Measurements from ENCODE around the gene PADI2. TPM values are rescaled to one million over a fixed set of nuclear protein-coding genes. Genes with fewer than 3 reads are reported as not detected.
A peak's percentile ranks its signal among the peaks of the same experiment; 100 is the strongest.

The PADI2 gene
- polyA plus RNA-seq, 1 donor, result 147 TPM

GRCh38 chr1:17053685-17054410, 65.4 kb downstream of the PADI2 start, which contains the start of gene SDHB:
TSS of gene SDHB (minus strand) at chr1:17054032. CDS start at chr1:17054019, 13 bp downstream.
- DNase-seq, result peak; percentile 99

- no peak for DNase-seq
Observed at GRCh38 chr1:17053086-17053684, 66.1 kb downstream of the PADI2 start.

- DNase-seq, result no peak
Observed at GRCh38 chr1:17052641-17053040, 66.6 kb downstream of the PADI2 start.

- no peak for DNase-seq
Observed at GRCh38 chr1:17052038-17052437, 67.2 kb downstream of the PADI2 start.

GRCh38 chr1:17047924-17048323, 71.3 kb downstream of the PADI2 start:
- no peak for DNase-seq

GRCh38 chr1:17046334-17046657, 73.0 kb downstream of the PADI2 start:
- no peak for DNase-seq

GRCh38 chr1:17045634-17046333, 73.5 kb downstream of the PADI2 start:
- DNase-seq, result no peak

- no peak for DNase-seq
Observed at GRCh38 chr1:17045150-17045549, 74.1 kb downstream of the PADI2 start.

- DNase-seq, result no peak
Observed at GRCh38 chr1:17043676-17044075, 75.6 kb downstream of the PADI2 start.

GRCh38 chr1:17040135-17040534, 79.1 kb downstream of the PADI2 start:
- DNase-seq, result no peak

- no peak for DNase-seq
Observed at GRCh38 chr1:17039522-17039921, 79.7 kb downstream of the PADI2 start.

- no peak for DNase-seq
Observed at GRCh38 chr1:17033481-17033880, 85.8 kb downstream of the PADI2 start.

- DNase-seq, result no peak
Observed at GRCh38 chr1:17032741-17033140, 86.5 kb downstream of the PADI2 start.

GRCh38 chr1:17031436-17031835, 87.8 kb downstream of the PADI2 start:
- no peak for DNase-seq

GRCh38 chr1:17030206-17030605, 89.0 kb downstream of the PADI2 start:
- no peak for DNase-seq

GRCh38 chr1:17028662-17029188, 90.5 kb downstream of the PADI2 start:
- no peak for DNase-seq

- DNase-seq, result no peak
Observed at GRCh38 chr1:17027900-17028299, 91.4 kb downstream of the PADI2 start.

GRCh38 chr1:17027403-17027802, 91.8 kb downstream of the PADI2 start:
- no peak for DNase-seq

GRCh38 chr1:17024721-17025120, 94.5 kb downstream of the PADI2 start:
- DNase-seq, result no peak

GRCh38 chr1:17023573-17023972, 95.7 kb downstream of the PADI2 start:
- DNase-seq, result no peak

- no peak for DNase-seq
Observed at GRCh38 chr1:17023102-17023501, 96.1 kb downstream of the PADI2 start.

GRCh38 chr1:17021896-17022295, 97.4 kb downstream of the PADI2 start:
- no peak for DNase-seq

GRCh38 chr1:17020502-17020901, 98.7 kb downstream of the PADI2 start:
- DNase-seq, result no peak

- no peak for DNase-seq
Observed at GRCh38 chr1:17018849-17019248, 100.4 kb downstream of the PADI2 start.
